WERI-Rb-1 (cell line): ENCODE measurements around the gene SNRPN.
"Not testable (repeated sequence)": the region's sequence is repeated elsewhere in the genome, so short reads cannot be mapped to it uniquely, and the experiment has no call there.

ENCODE experiments used
- DNase-seq: peaks from one replicate; pipeline ENCODE4 v3.0.0-alpha.2; 2020
- H3K27ac ChIP-seq: fragments of 250-450 bp; sonication (Bioruptor Pico); 2 replicates; pipeline ENCODE4 v1.5.1; 2020; ENCODE audit warnings: mild to moderate bottlenecking, moderate library complexity
- H3K27me3 ChIP-seq: fragments of 250-450 bp; sonication (Bioruptor Pico); 2 replicates; pipeline ENCODE4 v1.5.1; 2021; ENCODE audit warnings: mild to moderate bottlenecking, low read depth, moderate library complexity; ENCODE audit not compliant: insufficient read depth, severe bottlenecking
- H3K36me3 ChIP-seq: fragments of 250-450 bp; sonication (Bioruptor Pico); 2 replicates; pipeline ENCODE4 v1.5.1; 2020; ENCODE audit warnings: mild to moderate bottlenecking, moderate library complexity
- H3K4me3 ChIP-seq: 2 replicates; pipeline ENCODE4 v1.5.1; 2011; ENCODE audit warnings: low read depth, mild to moderate bottlenecking, control low read depth, low read length
- H3K9me3 ChIP-seq: fragments of 250-450 bp; sonication (Bioruptor Pico); 2 replicates; pipeline ENCODE4 v1.5.1; 2021; ENCODE audit warnings: mild to moderate bottlenecking, moderate library complexity; ENCODE audit not compliant: severe bottlenecking
- TF ChIP-seq, protein P1 (sequence below): IDR thresholded peaks from 2 replicates; pipeline ENCODE4 v1.5.1; 2011; ENCODE audit warnings: low read depth, mild to moderate bottlenecking, control low read depth, inconsistent platforms, low read length

Gene SNRPN

DNA sequence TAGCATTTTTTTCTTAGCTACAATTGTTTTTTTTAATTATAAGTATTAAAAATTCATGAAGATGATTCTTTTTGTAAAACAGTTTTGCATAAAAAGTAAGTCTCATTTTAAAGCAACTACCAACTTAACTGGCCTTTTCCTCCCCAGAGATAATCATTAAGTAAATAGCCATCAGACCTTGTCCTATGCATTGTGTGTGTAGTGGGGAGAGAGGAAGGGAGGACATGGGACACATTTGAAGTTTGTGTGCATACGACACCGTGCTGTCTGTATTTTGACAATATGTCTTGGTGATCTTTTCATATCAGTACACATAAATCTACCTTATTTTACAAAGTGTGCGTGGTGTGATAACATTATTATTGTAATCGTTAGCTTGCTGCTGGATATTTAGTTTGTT, 8.1 kb downstream of the SNRPN start:
- Histone ChIP-seq H3K27me3 (no peaks in the 10 kb centered on the region), H3K27ac (no peak overlapping the region), H3K4me3 (no peak overlapping the region), H3K36me3 (peaks cover 18% of the 10 kb centered on the region), H3K9me3 (no peaks in the 10 kb centered on the region)
- TF ChIP-seq, protein P1, sequence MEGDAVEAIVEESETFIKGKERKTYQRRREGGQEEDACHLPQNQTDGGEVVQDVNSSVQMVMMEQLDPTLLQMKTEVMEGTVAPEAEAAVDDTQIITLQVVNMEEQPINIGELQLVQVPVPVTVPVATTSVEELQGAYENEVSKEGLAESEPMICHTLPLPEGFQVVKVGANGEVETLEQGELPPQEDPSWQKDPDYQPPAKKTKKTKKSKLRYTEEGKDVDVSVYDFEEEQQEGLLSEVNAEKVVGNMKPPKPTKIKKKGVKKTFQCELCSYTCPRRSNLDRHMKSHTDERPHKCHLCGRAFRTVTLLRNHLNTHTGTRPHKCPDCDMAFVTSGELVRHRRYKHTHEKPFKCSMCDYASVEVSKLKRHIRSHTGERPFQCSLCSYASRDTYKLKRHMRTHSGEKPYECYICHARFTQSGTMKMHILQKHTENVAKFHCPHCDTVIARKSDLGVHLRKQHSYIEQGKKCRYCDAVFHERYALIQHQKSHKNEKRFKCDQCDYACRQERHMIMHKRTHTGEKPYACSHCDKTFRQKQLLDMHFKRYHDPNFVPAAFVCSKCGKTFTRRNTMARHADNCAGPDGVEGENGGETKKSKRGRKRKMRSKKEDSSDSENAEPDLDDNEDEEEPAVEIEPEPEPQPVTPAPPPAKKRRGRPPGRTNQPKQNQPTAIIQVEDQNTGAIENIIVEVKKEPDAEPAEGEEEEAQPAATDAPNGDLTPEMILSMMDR = no peak
- DNase-seq = no peak

DNA sequence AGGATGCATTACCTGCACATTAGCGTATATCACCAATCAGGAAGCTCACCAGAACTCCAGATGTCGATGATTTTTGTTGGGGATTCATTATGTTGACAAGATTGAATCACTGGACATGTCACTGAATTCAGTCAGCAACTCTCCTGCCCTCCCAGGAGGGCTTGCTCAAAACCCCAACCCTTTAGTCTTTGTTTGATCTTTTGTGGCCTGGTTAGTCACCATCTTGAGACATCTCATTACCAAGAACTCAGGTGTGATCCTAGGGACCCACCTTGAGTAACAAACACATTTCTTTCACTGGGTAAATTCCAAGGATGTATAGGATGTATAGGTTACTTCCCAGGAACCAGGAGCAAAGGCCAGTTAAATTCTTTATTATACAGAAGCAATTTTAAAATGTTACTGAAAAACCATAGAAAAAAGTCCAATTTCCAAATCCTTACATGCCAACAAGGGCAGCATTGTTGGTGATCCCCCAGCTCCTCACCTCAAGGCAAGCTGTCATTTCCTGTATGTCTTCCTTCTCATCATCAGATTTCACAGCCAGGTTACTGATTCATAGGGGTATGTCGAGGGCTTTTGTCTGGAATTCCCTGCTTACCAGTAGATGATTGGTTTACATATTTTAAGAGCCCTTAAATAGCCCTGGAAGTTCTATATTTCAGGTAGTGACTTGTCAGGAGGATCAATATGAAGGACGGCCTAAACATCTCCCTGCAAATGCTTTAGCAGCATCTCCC, 11.7 kb downstream of the SNRPN start:
- Histone ChIP-seq H3K27ac (no peak overlapping the region), H3K36me3 (peaks cover 21% of the 10 kb centered on the region), H3K9me3 (no peaks in the 10 kb centered on the region), H3K4me3 (no peak overlapping the region), H3K27me3 (no peaks in the 10 kb centered on the region)
- DNase-seq = no peak
- TF ChIP-seq, protein P1 = no peak

DNA sequence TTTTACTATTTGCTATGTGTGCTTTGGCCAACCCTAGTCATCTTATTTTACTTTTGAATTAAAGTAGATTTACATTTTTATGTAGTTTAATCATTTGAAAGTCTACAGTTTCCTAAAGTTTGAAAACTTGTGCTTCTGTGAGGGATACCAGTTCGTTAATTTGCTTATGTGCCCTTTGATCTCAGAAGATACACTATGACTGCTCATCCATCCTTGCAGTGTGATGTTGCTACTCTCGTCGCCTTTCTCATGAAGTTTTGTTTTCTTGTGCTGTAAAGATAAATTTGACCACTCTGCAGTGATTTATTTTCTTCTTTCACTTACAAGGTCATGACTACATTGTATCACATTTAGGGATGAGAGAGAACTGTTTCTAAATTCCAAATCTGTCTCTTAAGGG, 16.3 kb downstream of the SNRPN start:
- H3K36me3 ChIP-seq = peaks cover 8% of the 10 kb centered on the region
- H3K9me3 ChIP-seq = no peaks in the 10 kb centered on the region
- no peak overlapping the region for H3K27ac ChIP-seq
- no peak for DNase-seq
- TF ChIP-seq, protein P1 = no peak
- H3K27me3 ChIP-seq = no peaks in the 10 kb centered on the region
- H3K4me3 ChIP-seq = no peak overlapping the region

DNA sequence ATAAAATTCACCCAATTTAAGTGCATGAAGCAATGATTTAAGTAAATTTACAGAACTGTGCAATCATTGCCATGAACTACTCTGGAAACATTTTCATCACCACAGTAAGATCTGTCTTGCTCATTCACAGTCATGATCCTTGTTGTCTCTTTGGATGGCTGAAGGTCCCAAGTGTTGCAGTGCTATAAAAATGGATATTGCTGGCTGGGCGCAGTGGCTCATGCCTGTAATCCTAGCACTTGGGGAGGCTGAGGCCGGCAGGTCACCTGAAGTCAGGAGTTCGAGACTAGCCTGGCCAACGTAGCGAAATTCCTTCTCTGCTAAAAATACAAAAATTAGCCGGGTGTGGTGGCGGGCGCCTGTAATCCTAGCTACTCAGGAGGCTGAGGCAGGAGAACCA, 17.0 kb downstream of the SNRPN start:
- TF ChIP-seq, protein P1 = no peak
- no peak for DNase-seq
- no peak overlapping the region for H3K4me3 ChIP-seq
- H3K9me3 ChIP-seq = no peaks in the 10 kb centered on the region
- H3K27ac ChIP-seq = no peak overlapping the region
- H3K36me3 ChIP-seq = peaks cover 11% of the 10 kb centered on the region
- H3K27me3 ChIP-seq = peaks cover 2% of the 10 kb centered on the region

DNA sequence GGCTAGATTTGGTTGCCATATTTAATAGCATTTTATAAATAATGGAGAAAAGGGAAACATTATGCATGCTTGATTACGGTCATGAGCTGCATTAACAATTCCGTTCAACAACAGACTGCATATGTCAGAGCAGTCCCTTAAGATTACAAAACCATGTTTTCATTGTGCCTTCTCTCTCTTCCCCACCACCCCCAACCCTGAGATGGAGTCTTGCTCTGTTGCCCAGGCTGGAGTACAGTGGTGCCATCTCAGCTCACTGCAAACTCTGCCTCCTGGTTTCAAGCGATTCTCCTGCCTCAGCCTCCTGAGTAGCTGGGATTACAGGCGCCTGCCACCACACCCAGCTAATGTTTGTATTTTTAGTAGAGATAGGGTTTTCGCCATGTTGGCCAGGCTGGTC, 17.9 kb downstream of the SNRPN start:
- not testable (repeated sequence) for DNase-seq, H3K27ac ChIP-seq, H3K4me3 ChIP-seq, H3K27me3 ChIP-seq, H3K9me3 ChIP-seq
- peaks cover 13% of the 10 kb centered on the region for H3K36me3 ChIP-seq

DNA sequence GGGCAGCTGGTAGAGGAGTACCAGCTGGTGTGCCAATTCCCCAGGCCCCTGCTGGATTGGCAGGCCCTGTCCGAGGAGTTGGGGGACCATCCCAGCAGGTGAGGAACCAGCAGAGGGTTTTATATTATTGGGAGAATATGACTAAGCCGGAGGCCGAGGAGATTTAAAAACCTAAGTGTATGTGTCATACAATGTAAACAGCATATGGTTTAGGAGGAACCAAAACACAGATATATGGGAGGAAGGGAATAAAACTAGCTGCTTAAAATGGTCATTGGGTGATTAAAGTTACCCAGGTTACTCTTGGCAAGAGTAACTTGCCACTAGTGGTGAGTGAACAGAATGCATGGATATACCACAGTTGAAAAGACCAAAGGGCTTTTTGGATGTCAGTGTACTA, 22.1 kb downstream of the SNRPN start:
- Histone ChIP-seq H3K27me3 (peaks cover 6% of the 10 kb centered on the region), H3K36me3 (peaks cover 20% of the 10 kb centered on the region), H3K27ac (no peak overlapping the region), H3K9me3 (no peaks in the 10 kb centered on the region), H3K4me3 (no peak overlapping the region)
- TF ChIP-seq, protein P1 = no peak
- no peak for DNase-seq
